ENCODE measurements around the gene AMELY. TPM values are rescaled to one million over a fixed set of nuclear protein-coding genes. Genes with fewer than 3 reads are reported as not detected.
"Not testable (repeated sequence)": the region's sequence is repeated elsewhere in the genome, so short reads cannot be mapped to it uniquely, and the experiment has no call there.

AMELY gene
- total and polyA plus RNA-seq, 8 donors: not detected

GRCh38 chrY:6849384-6849783 lies 62.2 kb downstream of the AMELY start:
- no peak overlapping the region for H3K27ac ChIP-seq
- no peak overlapping the region for H3K4me3 ChIP-seq
- H3K9me3 ChIP-seq: no peaks in the 10 kb centered on the region
- no peaks in the 10 kb centered on the region for H3K36me3 ChIP-seq
- TF ChIP-seq POLR2A (IDR thresholded peaks at IDR 0.05) (no peak), POLR2AphosphoS5 (IDR thresholded peaks at IDR 0.05) (no peak), EP300 (IDR thresholded peaks at IDR 0.05) (no peak), CTCF (IDR thresholded peaks at IDR 0.05) (no peak)
- DNase-seq: no peak
- 54 to 75% (median 63%) methylated on average over 2 of the region's 2 CpGs; no CpG with 5 or more reads in 2 of the 5 donors for WGBS, 5 donors
- intact Hi-C loops (cut with DNase I; ENCODE audit: low total_unique reads): no loop called here
- H3K27me3 ChIP-seq: no peaks in the 10 kb centered on the region
- H3K4me1 ChIP-seq: no peaks in the 10 kb centered on the region

- H3K27ac ChIP-seq; H3K36me3 ChIP-seq; H3K4me3 ChIP-seq; H3K27me3 ChIP-seq; H3K4me1 ChIP-seq; H3K9me3 ChIP-seq; DNase-seq; intact Hi-C loops (cut with DNase I; ENCODE audit: low total_unique reads): not testable (repeated sequence)
- WGBS, 5 donors: 52 to 57% (median 56%) methylated on average over 2 of the region's 2 CpGs; no CpG with 5 or more reads in 2 of the 5 donors
Observed at GRCh38 chrY:6842650-6843049, 68.9 kb downstream of the AMELY start.

Other genes with a start within 250 kb of the AMELY start
- 1 to 10 TPM in 1 of 5 donors, under 1 TPM in 1, not detected in 3; 0.45 to 1.3 TPM for gene TBL1Y, start 1.1 kb downstream of the AMELY start, total RNA-seq
- gene TBL1Y, start 1.1 kb downstream of the AMELY start, polyA plus RNA-seq: under 1 TPM in 2 of 3 donors, not detected in 1; 0.08 to 0.25 TPM